Right lobe of liver (tissue), 6 donors: ENCODE data around the gene KRT7. TPM values are rescaled to one million over a fixed set of nuclear protein-coding genes. Genes with fewer than 3 reads are reported as not detected.

Experiments used
- ATAC-seq, 4 donors: fragments of 200-7000 bp; cut with Tn5 transposase; one replicate each; pipeline ENCODE4 v1.9.1; 2020; ENCODE audit warnings: mild to moderate bottlenecking in 4 of 4, moderate library complexity in 4 of 4
- DNase-seq, 3 donors: peaks; one replicate each; pipeline ENCODE4 v3.0.0-alpha.2; 2020
- H3K27ac ChIP-seq, 3 donors: fragments of 200-600 bp; one replicate each; pipeline ENCODE4 v1.8.0; 2022
- H3K27me3 ChIP-seq, 2 donors: fragments of 200-600 bp; one replicate each; pipeline ENCODE4 v1.8.0; 2022
- H3K36me3 ChIP-seq, 4 donors: fragments of 200-600 bp; sonication (generic) in 1 of 4; one replicate each; pipeline versions ENCODE4 v1.5.1 to v1.8.0; 2017 to 2022; ENCODE audit warnings: control low read depth in 1 of 4
- H3K4me1 ChIP-seq, 4 donors: fragments of 200-600 bp; sonication (generic) in 1 of 4; one replicate each; pipeline versions ENCODE4 v1.5.1 to v1.8.0; 2017 to 2022; ENCODE audit warnings: control low read depth in 1 of 4
- H3K4me3 ChIP-seq, 3 donors: fragments of 200-600 bp; one replicate each; pipeline ENCODE4 v1.8.0; 2022
- H3K9me3 ChIP-seq, 4 donors: fragments of 200-600 bp; sonication (generic) in 1 of 4; one replicate each; pipeline versions ENCODE4 v1.5.1 to v1.8.0; 2017 to 2022; ENCODE audit warnings: control low read depth in 1 of 4
- CTCF ChIP-seq, 4 donors: fragments of 200-600 bp in 3 of 4; fragments of 450-650 bp in 1 of 4; IDR thresholded peaks; one replicate each; pipeline versions ENCODE4 v1.5.1 to v1.8.0; 2016 to 2022; ENCODE audit warnings: antibody characterized with exemption in 4 of 4, mild to moderate bottlenecking in 2 of 4
- POLR2A ChIP-seq: fragments of 450-650 bp; IDR thresholded peaks from one replicate; pipeline ENCODE4 v1.6.1; 2017; ENCODE audit warnings: antibody characterized with exemption, mild to moderate bottlenecking
- whole genome bisulfite sequencing: methylation state at CpG from one replicate; pipeline ENCODE4 v1.1.6; 2018; ENCODE audit warnings: low coverage, low lambda C conversion rate; ENCODE audit not compliant: insufficient coverage; ENCODE audit errors: missing lambda C conversion rate; 5-methylcytosine and 5-hydroxymethylcytosine counted together
- intact Hi-C, 2 donors: fragments of 100-400 bp; cut with DNase I; formaldehyde crosslinking; loops; one replicate each; pipeline versions ENCODE4 v1.11.2 to v1.14.1; 2022
- total RNA-seq, 6 experiments: library from RNA; depleted of rRNA in 2 of 6; stranded (reverse); fragments of >200 nt in 2 of 6; fragmentation: NEBNext Ultra II Directional in 3 of 6; extraction: Animal tissue kit (Norgen Biotek cat#: 25700) in 3 of 6; gene quantifications; one replicate each; pipeline versions ENCODE4 v1.1.0 to v1.2.4, GENCODE V29; 2016 to 2023
- donor health status: DM: no; HTN: yes; CAD: no.
- donor health status: DM: no; HTN: no; CAD: no.
- donor health status: DM: no; HTN: no; CAD: no.
- donor health status: DM: no; HTN: yes; CAD: no.
- donor health status: DM: no; HTN: yes; CAD: no.

Gene KRT7
- total RNA-seq, 6 experiments from 2014 or later, result 3.4 to 19.2 (median 10.7) TPM

DNA sequence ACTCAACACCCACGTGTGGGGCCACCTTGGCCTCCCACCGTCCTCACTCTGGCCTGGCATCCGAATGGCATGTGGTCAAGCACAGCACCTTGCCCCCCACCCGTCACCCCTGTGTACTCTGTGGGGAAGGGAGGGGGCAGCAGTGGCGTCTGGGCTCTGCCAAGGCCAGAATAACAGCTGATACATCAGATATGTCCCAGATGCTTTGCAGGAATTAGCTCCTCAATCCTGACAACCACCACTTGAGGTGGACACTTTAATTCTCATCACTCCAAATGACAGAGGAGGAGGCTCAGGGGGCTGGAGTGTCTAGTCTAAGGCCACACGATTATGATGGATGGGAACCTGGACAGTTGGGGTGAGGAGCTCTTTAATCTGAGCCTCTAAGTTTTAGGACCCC, 39.5 kb upstream of the KRT7 start:
- no peak for DNase-seq
- Histone ChIP-seq H3K4me1 (no peaks in the 10 kb centered on the region), H3K36me3 (no peaks in the 10 kb centered on the region), H3K27me3 (no peaks in the 10 kb centered on the region), H3K27ac (no peak overlapping the region), H3K4me3 (no peak overlapping the region), H3K9me3 (no peaks in the 10 kb centered on the region)
- TF ChIP-seq POLR2A (no peak), CTCF (IDR thresholded peaks at IDR 0.05) (no peak)
- WGBS, result 25% methylated on average over 1 of the region's 6 CpGs
- ATAC-seq, result no peak
- intact Hi-C loops, result no loop called here

DNA sequence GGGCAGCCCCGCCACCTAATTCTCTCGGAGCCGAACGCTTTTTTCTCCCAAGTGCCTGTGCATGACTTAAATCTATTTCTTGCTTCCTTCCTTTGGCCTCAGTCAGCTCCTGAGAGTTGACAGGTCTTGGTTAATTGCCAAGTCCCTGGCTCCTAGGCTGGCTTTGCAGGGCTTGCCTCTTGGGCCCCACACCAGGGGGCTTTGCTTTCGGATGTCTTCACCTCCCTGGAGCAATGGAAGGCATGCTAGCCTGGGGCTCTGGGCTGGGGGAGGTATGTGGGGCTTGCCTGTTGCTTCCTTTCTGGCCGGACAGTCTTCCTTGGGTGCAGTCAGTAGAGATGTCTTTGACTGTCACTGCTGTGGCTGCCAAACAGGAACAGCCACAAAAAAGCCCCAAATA, 39.1 kb upstream of the KRT7 start:
- DNase-seq (no peak), ATAC-seq (no peak)
- no peak overlapping the region for H3K4me3 ChIP-seq
- H3K36me3 ChIP-seq, result no peaks in the 10 kb centered on the region
- intact Hi-C loops, result no loop called here
- TF ChIP-seq POLR2A (no peak), CTCF (IDR thresholded peaks at IDR 0.05) (no peak)
- no peak overlapping the region for H3K27ac ChIP-seq
- no peaks in the 10 kb centered on the region for H3K9me3 ChIP-seq
- no peaks in the 10 kb centered on the region for H3K27me3 ChIP-seq
- H3K4me1 ChIP-seq, result no peaks in the 10 kb centered on the region
- WGBS, result 50% methylated on average over 6 of the region's 6 CpGs

- H3K4me3 ChIP-seq, result no peak overlapping the region
- DNase-seq, result no peak
- no peaks in the 10 kb centered on the region for H3K9me3 ChIP-seq
- 33% methylated on average over 5 of the region's 8 CpGs for WGBS
- H3K4me1 ChIP-seq, result no peaks in the 10 kb centered on the region
- H3K36me3 ChIP-seq, result no peaks in the 10 kb centered on the region
- no peak for TF ChIP-seq CTCF (IDR thresholded peaks at IDR 0.05)
- no peak for TF ChIP-seq POLR2A
- intact Hi-C loops, result no loop called here
- no peak overlapping the region for H3K27ac ChIP-seq
- no peaks in the 10 kb centered on the region for H3K27me3 ChIP-seq
- no peak for ATAC-seq
Measured at GRCh38 chr12:52195065-52195730, 37.8 kb upstream of the KRT7 start.

DNA sequence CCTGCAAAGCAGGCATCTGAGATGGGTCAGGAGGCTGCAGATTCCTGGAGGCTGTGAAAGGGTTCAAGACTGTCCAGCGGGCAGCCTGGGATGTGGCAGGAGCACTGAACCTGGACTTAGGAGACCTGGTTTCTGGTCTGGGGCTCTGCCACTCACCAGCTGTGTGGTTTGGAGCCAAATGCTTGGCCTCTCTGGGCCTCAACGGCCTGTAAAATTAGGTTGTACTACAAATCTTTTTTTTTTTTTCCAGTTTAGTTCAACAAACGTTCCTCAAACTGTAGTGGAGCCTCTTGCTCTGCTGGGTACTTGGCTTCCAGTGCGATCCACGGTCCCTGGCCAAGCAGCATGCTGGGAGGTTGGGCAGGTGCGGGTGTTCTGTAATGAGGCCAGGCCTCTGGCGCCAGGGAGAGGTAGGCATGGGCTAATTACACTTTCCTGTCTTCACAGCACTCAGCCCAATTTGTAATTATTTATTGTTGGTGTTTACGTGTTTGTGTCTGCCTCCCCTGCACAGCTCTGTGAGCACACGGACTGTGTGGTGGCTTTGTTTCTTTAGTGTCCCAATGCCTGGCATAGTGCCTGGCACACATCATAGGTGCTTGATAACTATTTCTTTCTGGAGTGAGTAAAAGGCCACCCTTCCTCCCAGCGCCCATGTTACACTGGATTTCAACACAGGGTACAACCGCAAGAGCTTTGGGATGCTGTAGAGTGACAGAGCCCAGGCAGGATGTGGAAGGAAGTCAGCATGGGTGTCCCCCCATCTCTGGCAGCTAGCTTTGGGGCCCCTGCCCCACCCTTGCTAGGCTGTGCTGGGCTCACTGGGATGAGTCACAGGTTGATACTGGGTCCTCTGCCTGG, 35.4 kb upstream of the KRT7 start:
- DNase-seq (no peak), ATAC-seq (peak; percentile 17 to 56 (median 30))
- Histone ChIP-seq H3K4me1 (no peaks in the 10 kb centered on the region), H3K27me3 (no peaks in the 10 kb centered on the region), H3K27ac (no peak overlapping the region), H3K4me3 (no peak overlapping the region), H3K36me3 (no peaks in the 10 kb centered on the region), H3K9me3 (no peaks in the 10 kb centered on the region)
- 41% methylated on average over 7 of the region's 11 CpGs for WGBS
- TF ChIP-seq POLR2A (no peak), CTCF (IDR thresholded peaks at IDR 0.05) (no peak)
- intact Hi-C loops, result no loop called here
